Transverse colon (tissue), 4 donors: ENCODE results near the gene PGP. TPM values are rescaled to one million over a fixed set of nuclear protein-coding genes. Genes with fewer than 3 reads are reported as not detected.
"Not testable (repeated sequence)": the region's sequence is repeated elsewhere in the genome, so short reads cannot be mapped to it uniquely, and the experiment has no call there.

Experiments used
- DNase-seq: peaks from one replicate; pipeline ENCODE4 v3.0.0-alpha.2; 2019
- H3K27ac ChIP-seq, 4 donors: fragments of 200-600 bp; sonication (generic); 2 replicates each; pipeline ENCODE4 v1.5.1; 2016 to 2018; ENCODE audit warnings: inconsistent platforms in 4 of 4
- H3K27me3 ChIP-seq: fragments of 200-600 bp; sonication (generic); 2 replicates; pipeline ENCODE4 v1.5.1; 2017; ENCODE audit warnings: inconsistent platforms
- H3K36me3 ChIP-seq, 4 donors: fragments of 200-600 bp; sonication (generic); 2 replicates each; pipeline ENCODE4 v1.5.1; 2017 to 2019; ENCODE audit warnings: inconsistent platforms in 4 of 4
- H3K4me1 ChIP-seq, 4 donors: fragments of 200-600 bp; sonication (generic); 2 replicates each; pipeline ENCODE4 v1.5.1; 2017 to 2020; ENCODE audit warnings: inconsistent platforms in 4 of 4
- H3K4me3 ChIP-seq, 4 donors: fragments of 200-600 bp; sonication (generic); 1 replicate in 1 of 4; 2 replicates in 3 of 4; pipeline versions ENCODE4 v1.5.1 to v1.6.1; 2017 to 2019; ENCODE audit warnings: inconsistent platforms in 4 of 4
- H3K9me3 ChIP-seq, 2 donors: fragments of 200-600 bp; sonication (generic); 2 replicates each; pipeline ENCODE4 v1.5.1; 2017 to 2019; ENCODE audit warnings: inconsistent platforms in 2 of 2
- CTCF ChIP-seq, 5 experiments: fragments of 200-600 bp in 3 of 5; fragments of 450-650 bp in 2 of 5; sonication (generic) in 3 of 5; IDR thresholded peaks; 1 replicate in 2 of 5; 2 replicates in 3 of 5; pipeline ENCODE4 v1.5.1; 2016 to 2017; ENCODE audit warnings: antibody characterized with exemption in 5 of 5, inconsistent platforms in 3 of 5, mild to moderate bottlenecking in 2 of 5, moderate library complexity in 1 of 5
- EP300 ChIP-seq: sonication (generic); formaldehyde crosslinking; IDR thresholded peaks from one replicate; pipeline ENCODE4 v1.6.1; 2017; ENCODE audit warnings: antibody characterized with exemption, low read depth
- POLR2A ChIP-seq: fragments of 450-650 bp; IDR thresholded peaks from one replicate; pipeline ENCODE4 v1.6.1; 2016; ENCODE audit warnings: antibody characterized with exemption, mild to moderate bottlenecking, moderate library complexity
- POLR2AphosphoS5 ChIP-seq, 3 donors: sonication (generic); formaldehyde crosslinking; IDR thresholded peaks; one replicate each; pipeline ENCODE4 v1.6.1; 2016; ENCODE audit warnings: antibody characterized with exemption in 3 of 3
- WGBS, 2 donors: methylation state at CpG; one replicate each; pipeline ENCODE4 v1.1.5; 2018; ENCODE audit warnings: low coverage in 1 of 2; 5-methylcytosine and 5-hydroxymethylcytosine counted together
- in situ Hi-C, 4 donors: fragments of 200-750 bp; cut with MboI; loops; one replicate each; pipeline versions ENCODE4 v1.15.0 to v1.15.1; 2017; ENCODE audit warnings: low sequenced_read_pairs in 3 of 4, low pct_ligation_motif_present in 1 of 4, low pct_unique_long_range_greater_than_20kb in 1 of 4
- intact Hi-C: fragments of 100-400 bp; cut with DNase I; formaldehyde crosslinking; loops from one replicate; pipeline ENCODE4 v1.15.1; 2023; ENCODE audit warnings: low total_unique reads
- total RNA-seq, 4 donors: library from RNA; depleted of rRNA; stranded (reverse); fragments of >200 nt; gene quantifications; one replicate each; pipeline ENCODE4 v1.1.0, GENCODE V29; 2016

The PGP gene
- total RNA-seq, 4 donors from 2014 or later = 18.0 to 49.0 (median 29.5) TPM

- WGBS, 2 donors = 10% methylated on average over 15 of the region's 16 CpGs; no CpG with 5 or more reads in 1 of the 2 donors
- Histone ChIP-seq H3K27me3 (no peaks in the 10 kb centered on the region), H3K27ac (peak overlapping the region; percentile 94 to 99 (median 95)), H3K9me3 (no peaks in the 10 kb centered on the region), H3K4me1 (peaks cover 11 to 18% (median 13%) of the 10 kb centered on the region in 4 donors), H3K36me3 (peaks cover 0 to 13% (median 3%) of the 10 kb centered on the region in 4 donors), H3K4me3 (peak overlapping the region; percentile 62 to 90 (median 84))
- DNase-seq = no peak
- in situ Hi-C loops (no loop called here), intact Hi-C loops (no loop called here)
- no peak for TF ChIP-seq CTCF (IDR thresholded peaks at IDR 0.05)
- no peak for TF ChIP-seq POLR2AphosphoS5 (IDR thresholded peaks at IDR 0.05)
- no peak for TF ChIP-seq POLR2A
- no peak for TF ChIP-seq EP300
Observed at GRCh38 chr16:2205967-2206313, 8.7 kb downstream of the PGP start.

- peak in 1 of 5 experiments; percentile 17 for TF ChIP-seq CTCF (IDR thresholded peaks at IDR 0.05)
- peak; percentile 89 for TF ChIP-seq POLR2A
- TF ChIP-seq EP300 = no peak
- TF ChIP-seq POLR2AphosphoS5 (IDR thresholded peaks at IDR 0.05) = peak; percentile 59 to 90 (median 90)
- peak; percentile 89 for DNase-seq
- Histone ChIP-seq H3K27me3 (no peaks in the 10 kb centered on the region), H3K4me3 (peak within 1 kb of the TSS; percentile 62 to 90 (median 84)), H3K27ac (peak within 1 kb of the TSS; percentile 94 to 99 (median 95)), H3K4me1 (peaks cover 11 to 18% (median 13%) of the 10 kb centered on the region in 4 donors), H3K36me3 (peaks cover 0 to 13% (median 3%) of the 10 kb centered on the region in 4 donors), H3K9me3 (no peaks in the 10 kb centered on the region)
- intact Hi-C loops (no loop called here), in situ Hi-C loops (no loop called here)
- WGBS, 2 donors = 0 to 1% methylated on average over 23 to 36 of the region's 93 CpGs
Observed at GRCh38 chr16:2205104-2205966, 9.3 kb downstream of the PGP start, which contains the start of gene MLST8. Gene MLST8 (plus strand): TSS chr16:2205454. CDS start chr16:2206086, 632 bp downstream.

GRCh38 chr16:2204416-2205103 lies 10.1 kb downstream of the PGP start:
- in situ Hi-C loops (no loop called here), intact Hi-C loops (no loop called here)
- DNase-seq = no peak
- H3K4me3 ChIP-seq = peak overlapping the region; percentile 62 to 90 (median 84)
- H3K4me1 ChIP-seq = peaks cover 11 to 18% (median 13%) of the 10 kb centered on the region in 4 donors
- no peaks in the 10 kb centered on the region for H3K9me3 ChIP-seq
- peak overlapping the region; percentile 94 to 99 (median 95) for H3K27ac ChIP-seq
- no peak for TF ChIP-seq CTCF (IDR thresholded peaks at IDR 0.05)
- no peak for TF ChIP-seq POLR2AphosphoS5 (IDR thresholded peaks at IDR 0.05)
- TF ChIP-seq EP300 = no peak
- TF ChIP-seq POLR2A = no peak
- peaks cover 0 to 13% (median 3%) of the 10 kb centered on the region in 4 donors for H3K36me3 ChIP-seq
- H3K27me3 ChIP-seq = peaks cover 2% of the 10 kb centered on the region
- 71 to 83% methylated on average over 7 to 13 of the region's 13 CpGs for WGBS, 2 donors

GRCh38 chr16:2203119-2203688 lies 11.4 kb downstream of the PGP start:
- WGBS, 2 donors = 89 to 90% methylated on average over 7 to 8 of the region's 8 CpGs
- H3K4me3 ChIP-seq, H3K27ac ChIP-seq, H3K36me3 ChIP-seq, in situ Hi-C loops, intact Hi-C loops, DNase-seq, H3K9me3 ChIP-seq: not testable (repeated sequence)
- Histone ChIP-seq H3K4me1 (peaks cover 11 to 18% (median 13%) of the 10 kb centered on the region in 4 donors), H3K27me3 (peaks cover 15% of the 10 kb centered on the region)
